ENCODE results near the gene NDOR1. TPM values are rescaled to one million over a fixed set of nuclear protein-coding genes. Genes with fewer than 3 reads are reported as not detected.

Gene NDOR1
- total RNA-seq, 4 donors from 2014 or later, result 9.4 to 20.1 (median 14.3) TPM

- Histone ChIP-seq H3K27ac (no peak overlapping the region), H3K4me3 (no peak overlapping the region), H3K9me3 (no peaks in the 10 kb centered on the region), H3K36me3 (peaks cover 0 to 50% (median 0%) of the 10 kb centered on the region in 3 donors), H3K4me1 (peaks cover 0 to 30% (median 13%) of the 10 kb centered on the region in 4 donors), H3K27me3 (no peaks in the 10 kb centered on the region)
- 92 to 95% methylated on average over 15 to 17 of the region's 19 CpGs for WGBS, 2 donors
- DNase-seq (ENCODE audit: low spot score in 2 of 2), result no peak
- TF ChIP-seq EP300 (IDR thresholded peaks at IDR 0.05) (no peak), CTCF (IDR thresholded peaks at IDR 0.05) (no peak), POLR2A (IDR thresholded peaks at IDR 0.05) (no peak)
Observed at GRCh38 chr9:137214620-137215019, 9.1 kb downstream of the NDOR1 start.

DNA sequence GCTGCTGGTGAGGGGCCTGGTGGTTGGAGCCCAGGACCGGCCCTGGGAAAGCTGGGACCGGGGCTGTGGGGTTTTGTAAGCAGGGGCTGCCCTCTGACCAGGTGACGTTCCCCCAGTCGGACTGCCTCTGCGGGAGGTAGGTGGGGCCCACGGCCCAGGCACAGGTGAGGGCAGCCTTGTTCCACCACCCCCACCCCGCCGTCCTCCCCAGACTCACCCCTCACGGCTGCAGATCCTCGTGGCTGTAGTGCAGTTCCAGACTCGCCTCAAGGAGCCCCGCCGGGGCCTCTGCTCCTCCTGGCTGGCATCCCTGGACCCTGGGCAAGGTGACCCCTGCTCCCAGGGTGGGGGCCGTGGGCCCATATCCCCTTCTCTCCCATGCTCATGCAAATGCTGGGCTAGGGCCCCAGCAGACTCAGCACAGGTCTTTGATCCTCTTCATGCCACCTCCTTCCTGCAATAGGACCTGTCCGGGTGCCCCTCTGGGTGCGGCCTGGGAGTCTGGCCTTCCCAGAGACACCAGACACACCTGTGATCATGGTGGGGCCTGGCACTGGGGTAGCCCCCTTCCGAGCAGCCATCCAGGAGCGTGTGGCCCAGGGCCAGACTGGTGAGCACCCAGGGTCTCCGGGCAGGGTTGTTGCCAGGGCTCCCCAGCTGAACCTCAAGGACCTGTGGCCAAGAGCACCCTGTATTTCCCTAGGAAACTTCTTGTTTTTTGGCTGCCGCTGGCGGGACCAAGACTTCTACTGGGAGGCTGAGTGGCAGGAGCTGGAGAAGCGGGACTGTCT lies 9.9 kb downstream of the NDOR1 start:
- peaks cover 0 to 43% (median 0%) of the 10 kb centered on the region in 3 donors for H3K36me3 ChIP-seq
- no peaks in the 10 kb centered on the region for H3K27me3 ChIP-seq
- H3K4me3 ChIP-seq, result no peak overlapping the region
- no peak for TF ChIP-seq POLR2A (IDR thresholded peaks at IDR 0.05)
- no peaks in the 10 kb centered on the region for H3K9me3 ChIP-seq
- WGBS, 2 donors, result 91 to 98% methylated on average over 20 to 21 of the region's 22 CpGs
- no peak for DNase-seq (ENCODE audit: low spot score in 2 of 2)
- H3K4me1 ChIP-seq, result peaks cover 0 to 37% (median 13%) of the 10 kb centered on the region in 4 donors
- H3K27ac ChIP-seq, result peak overlapping the region in 1 of 4 donors; percentile 80

DNA sequence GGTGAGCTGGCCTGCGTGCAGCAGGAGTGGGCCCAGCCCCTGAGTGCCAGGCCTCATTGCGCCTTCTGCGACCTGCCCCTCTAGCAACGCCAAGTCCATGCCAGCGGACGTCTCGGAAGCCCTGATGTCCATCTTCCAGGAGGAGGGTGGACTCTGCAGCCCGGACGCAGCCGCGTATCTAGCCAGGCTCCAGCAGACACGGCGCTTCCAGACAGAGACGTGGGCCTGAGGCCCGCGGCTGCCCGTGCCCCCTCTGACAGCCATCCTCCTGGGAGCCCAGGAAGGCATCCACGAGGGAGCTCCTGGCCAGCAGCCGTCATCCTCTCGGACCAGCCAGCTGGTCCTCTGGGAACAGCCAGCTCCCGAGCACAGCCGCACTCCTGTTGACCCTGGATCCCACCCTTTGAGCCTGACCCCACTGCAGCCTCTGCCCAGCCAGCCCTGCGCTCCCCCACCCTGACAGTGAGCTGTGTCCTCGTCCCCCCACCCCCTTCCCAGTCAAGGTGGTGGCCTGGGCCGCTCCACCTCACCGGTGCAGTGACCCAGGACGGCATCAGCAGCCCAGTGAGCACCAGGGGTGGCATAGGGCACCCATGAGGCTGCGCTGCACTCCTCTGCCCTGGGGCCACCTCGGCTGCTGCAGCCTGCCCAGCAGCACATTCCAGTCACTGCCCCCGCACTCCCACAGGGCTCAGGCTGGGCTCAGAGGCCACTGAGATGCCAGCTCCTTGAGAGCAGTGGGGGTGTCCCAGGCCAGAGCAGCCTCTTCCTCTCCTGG lies 10.9 kb downstream of the NDOR1 start:
- H3K27ac ChIP-seq, result peak overlapping the region in 3 of 4 donors; percentile 54 to 80 (median 76)
- TF ChIP-seq CTCF (IDR thresholded peaks at IDR 0.05) (no peak), POLR2A (IDR thresholded peaks at IDR 0.05) (no peak), EP300 (IDR thresholded peaks at IDR 0.05) (no peak)

DNA sequence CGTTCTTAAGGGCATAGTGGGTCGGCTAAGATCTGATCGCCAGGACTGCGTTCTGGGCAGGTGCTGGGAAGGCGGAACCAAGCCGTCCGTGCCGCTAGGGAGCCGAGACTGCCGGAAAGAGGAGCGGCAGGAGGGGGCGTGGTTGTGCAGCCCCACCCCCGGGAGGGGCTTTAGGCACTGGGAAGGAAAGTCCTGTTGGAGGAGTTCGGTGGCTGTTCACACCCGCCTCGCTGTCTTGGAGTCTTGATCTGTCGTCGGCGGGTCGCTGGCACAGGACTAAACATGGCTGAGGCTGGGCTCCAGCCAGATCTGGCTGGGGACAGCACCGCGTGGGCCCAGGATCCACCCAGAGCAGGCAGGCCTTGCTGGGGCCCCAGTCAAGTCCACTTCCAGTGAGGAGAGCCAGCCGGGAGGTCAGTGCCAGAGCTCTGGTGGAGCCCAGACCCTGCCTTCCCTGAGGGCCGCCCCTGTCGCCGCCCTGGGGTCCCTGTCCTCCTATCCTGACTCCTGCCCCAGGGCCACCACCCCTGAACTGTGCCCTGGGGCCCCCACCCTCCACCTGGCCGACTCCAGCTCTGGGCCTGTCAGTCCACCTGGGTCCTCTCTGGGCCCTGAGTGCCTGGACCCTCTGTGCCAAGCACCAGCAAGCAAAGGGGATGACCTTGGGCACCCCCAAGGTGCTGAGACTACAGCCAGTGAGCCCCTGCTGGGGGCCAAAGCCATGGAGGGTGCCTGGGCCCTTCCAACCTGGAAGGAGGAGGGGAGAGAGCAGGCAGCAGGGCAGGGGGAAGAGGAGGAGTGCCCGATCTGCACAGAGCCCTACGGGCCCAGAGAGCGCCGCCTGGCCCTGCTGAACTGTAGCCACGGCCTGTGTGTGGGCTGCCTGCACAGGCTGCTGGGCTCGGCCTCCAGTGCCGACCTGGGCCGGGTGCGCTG lies 12.0 kb downstream of the NDOR1 start:
- peak overlapping the region in 2 of 4 donors; percentile 31 to 40 for H3K4me3 ChIP-seq
- H3K36me3 ChIP-seq, result peaks cover 0 to 37% (median 0%) of the 10 kb centered on the region in 3 donors
- peaks cover 0 to 55% (median 23%) of the 10 kb centered on the region in 4 donors for H3K4me1 ChIP-seq
- TF ChIP-seq EP300 (IDR thresholded peaks at IDR 0.05) (peak in 1 of 2 donors; percentile 53), POLR2A (IDR thresholded peaks at IDR 0.05) (peak in 1 of 2 donors; percentile 29), CTCF (IDR thresholded peaks at IDR 0.05) (peak in 1 of 5 experiments; percentile 20)
- WGBS, 2 donors, result 52 to 65% methylated on average over 14 to 29 of the region's 36 CpGs
- H3K27ac ChIP-seq, result peak overlapping the region in 3 of 4 donors; percentile 76 to 83 (median 80)
- H3K9me3 ChIP-seq, result no peaks in the 10 kb centered on the region
- peak; percentile 43 to 48 for DNase-seq (ENCODE audit: low spot score in 2 of 2)
- no peaks in the 10 kb centered on the region for H3K27me3 ChIP-seq

More for the DNA sequence above, 10.9 kb downstream of the NDOR1 start:
- WGBS, 2 donors, result 81 to 85% methylated on average over 16 to 19 of the region's 30 CpGs
- Histone ChIP-seq H3K27me3 (no peaks in the 10 kb centered on the region), H3K36me3 (peaks cover 0 to 37% (median 0%) of the 10 kb centered on the region in 3 donors), H3K4me1 (peaks cover 0 to 47% (median 17%) of the 10 kb centered on the region in 4 donors), H3K9me3 (no peaks in the 10 kb centered on the region), H3K4me3 (no peak overlapping the region)
- no peak for DNase-seq (ENCODE audit: low spot score in 2 of 2)
